ENCODE data around the gene KDM4C. TPM values are rescaled to one million over a fixed set of nuclear protein-coding genes. Genes with fewer than 3 reads are reported as not detected.

KDM4C gene
- total and polyA plus RNA-seq, 2 of the 13 experiments (the other 11 are each of a cell fraction or from before 2014, with no cell fraction given) = 19.4 to 23.6 TPM

DNA sequence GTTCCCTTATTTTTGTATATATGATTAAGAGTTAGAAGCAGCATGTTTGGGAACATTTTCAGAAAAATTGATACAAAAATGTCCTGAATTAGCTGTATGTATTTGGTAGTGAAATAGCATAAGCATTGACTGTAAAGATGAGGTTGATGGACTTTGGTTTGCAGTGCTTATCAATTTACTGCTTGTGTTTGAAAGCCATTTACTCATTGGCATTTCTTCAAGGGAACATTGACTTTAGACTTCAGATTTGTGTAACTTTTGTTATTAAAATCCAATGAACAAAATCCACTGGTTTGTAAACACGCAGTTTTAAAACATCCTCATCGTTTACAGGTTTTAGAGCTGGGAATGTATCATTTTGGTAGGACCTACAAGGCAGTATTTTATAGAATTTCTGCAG is 61.3 kb downstream of the KDM4C start:
- no TSS peak for BruUV-seq (replicated peaks)
- no peak overlapping the region for H3K4me3 ChIP-seq (replicated peaks in 1 of 3; ENCODE audit: insufficient read depth in 1 of 3, low read depth in 2 of 3, low read length in 3 of 3)
- no peaks in the 10 kb centered on the region for H3K79me2 ChIP-seq (ENCODE audit: insufficient read depth, low read length)
- H3K4me2 ChIP-seq (ENCODE audit: low read depth, low read length) = no peak overlapping the region
- in situ Hi-C loops (cut with HindIII; ENCODE audit: extremely low pct_ligation_motif_present, low pct_unique_long_range_greater_than_20kb) = no loop called here
- peak overlapping the region; percentile 4 for H3K27ac ChIP-seq (ENCODE audit: extremely low read length, insufficient read depth, low read length)
- H3K9me3 ChIP-seq (ENCODE audit: low read length) = no peaks in the 10 kb centered on the region
- peak; percentile 3 for DNase-seq (ENCODE audit: low spot score)
- H3K36me3 ChIP-seq (replicated peaks in 1 of 2; ENCODE audit: control insufficient read depth in 1 of 2, insufficient read depth in 2 of 2, low read length in 2 of 2) = peaks cover 4 to 23% of the 10 kb centered on the region in 2 experiments
- no peak for FAIRE-seq
- no peak overlapping the region for H3K9ac ChIP-seq (ENCODE audit: insufficient read depth, low read depth, low read length)
- no peak; the same call in 2 of the 3 replicates for ATAC-seq
- ChIA-PET POLR2A (interaction anchor here (1.0 to 1.2 kb wide), 3 partner anchors 32 to 103 kb away, joined by 3 to 5 read pairs (median 3); partner anchors contain the start of gene KDM4C), CTCF (ENCODE audit: low intra/inter-chr PET ratio, low total read pairs) (no interaction called here)
- peaks cover 22% of the 10 kb centered on the region for H3K4me1 ChIP-seq (ENCODE audit: insufficient read depth, low read length)
- H3K27me3 ChIP-seq (ENCODE audit: control insufficient read depth in 1 of 2, insufficient read depth in 2 of 2, low read length in 2 of 2) = no peaks in the 10 kb centered on the region
- intact Hi-C loops (cut with micrococcal nuclease; ENCODE audit: unreplicated experiment) = loop anchor here (5.0 kb wide), 1 partner anchor 62 kb away; the partner anchor contains the start of gene KDM4C
- 75% methylated on average over 2 of the region's 2 CpGs for whole genome bisulfite sequencing (ENCODE audit: low lambda C conversion rate)
- no peaks in the 10 kb centered on the region for H4K20me1 ChIP-seq (ENCODE audit: insufficient read depth, low read length)
- TF ChIP-seq, protein P1, sequence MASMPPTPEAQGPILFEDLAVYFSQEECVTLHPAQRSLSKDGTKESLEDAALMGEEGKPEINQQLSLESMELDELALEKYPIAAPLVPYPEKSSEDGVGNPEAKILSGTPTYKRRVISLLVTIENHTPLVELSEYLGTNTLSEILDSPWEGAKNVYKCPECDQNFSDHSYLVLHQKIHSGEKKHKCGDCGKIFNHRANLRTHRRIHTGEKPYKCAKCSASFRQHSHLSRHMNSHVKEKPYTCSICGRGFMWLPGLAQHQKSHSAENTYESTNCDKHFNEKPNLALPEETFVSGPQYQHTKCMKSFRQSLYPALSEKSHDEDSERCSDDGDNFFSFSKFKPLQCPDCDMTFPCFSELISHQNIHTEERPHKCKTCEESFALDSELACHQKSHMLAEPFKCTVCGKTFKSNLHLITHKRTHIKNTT (CRISPR knock-in tag; IDR thresholded peaks at IDR 0.05) = no peak
- TF ChIP-seq, protein P2, sequence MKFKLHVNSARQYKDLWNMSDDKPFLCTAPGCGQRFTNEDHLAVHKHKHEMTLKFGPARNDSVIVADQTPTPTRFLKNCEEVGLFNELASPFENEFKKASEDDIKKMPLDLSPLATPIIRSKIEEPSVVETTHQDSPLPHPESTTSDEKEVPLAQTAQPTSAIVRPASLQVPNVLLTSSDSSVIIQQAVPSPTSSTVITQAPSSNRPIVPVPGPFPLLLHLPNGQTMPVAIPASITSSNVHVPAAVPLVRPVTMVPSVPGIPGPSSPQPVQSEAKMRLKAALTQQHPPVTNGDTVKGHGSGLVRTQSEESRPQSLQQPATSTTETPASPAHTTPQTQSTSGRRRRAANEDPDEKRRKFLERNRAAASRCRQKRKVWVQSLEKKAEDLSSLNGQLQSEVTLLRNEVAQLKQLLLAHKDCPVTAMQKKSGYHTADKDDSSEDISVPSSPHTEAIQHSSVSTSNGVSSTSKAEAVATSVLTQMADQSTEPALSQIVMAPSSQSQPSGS (CRISPR knock-in tag; IDR thresholded peaks at IDR 0.05) = no peak
- TF ChIP-seq ZNF337 (CRISPR knock-in tag; IDR thresholded peaks at IDR 0.05; ENCODE audit: borderline replicate concordance, low read depth) (no peak), MTA3 (CRISPR knock-in tag; IDR thresholded peaks at IDR 0.05) (no peak), RNF2 (conservative IDR thresholded peaks at IDR 0.05; ENCODE audit: low read depth) (no peak), NFIC (IDR thresholded peaks at IDR 0.05; ENCODE audit: low read length) (no peak), SKI (IDR thresholded peaks at IDR 0.05; ENCODE audit: partially characterized antibody) (no peak), MATR3 (CRISPR knock-in tag; IDR thresholded peaks at IDR 0.05) (no peak), ATF1 (CRISPR knock-in tag; IDR thresholded peaks at IDR 0.05) (no peak), NCOR1 (IDR thresholded peaks at IDR 0.05; ENCODE audit: borderline replicate concordance, low read length) (no peak), MED13 (CRISPR knock-in tag; IDR thresholded peaks at IDR 0.05) (no peak), CAMTA2 (CRISPR knock-in tag; IDR thresholded peaks at IDR 0.05; ENCODE audit: borderline replicate concordance) (no peak)
- TF ChIP-seq, protein P3, sequence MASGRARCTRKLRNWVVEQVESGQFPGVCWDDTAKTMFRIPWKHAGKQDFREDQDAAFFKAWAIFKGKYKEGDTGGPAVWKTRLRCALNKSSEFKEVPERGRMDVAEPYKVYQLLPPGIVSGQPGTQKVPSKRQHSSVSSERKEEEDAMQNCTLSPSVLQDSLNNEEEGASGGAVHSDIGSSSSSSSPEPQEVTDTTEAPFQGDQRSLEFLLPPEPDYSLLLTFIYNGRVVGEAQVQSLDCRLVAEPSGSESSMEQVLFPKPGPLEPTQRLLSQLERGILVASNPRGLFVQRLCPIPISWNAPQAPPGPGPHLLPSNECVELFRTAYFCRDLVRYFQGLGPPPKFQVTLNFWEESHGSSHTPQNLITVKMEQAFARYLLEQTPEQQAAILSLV (CRISPR knock-in tag; IDR thresholded peaks at IDR 0.05; ENCODE audit: borderline replicate concordance) = no peak
- TF ChIP-seq, protein P4, sequence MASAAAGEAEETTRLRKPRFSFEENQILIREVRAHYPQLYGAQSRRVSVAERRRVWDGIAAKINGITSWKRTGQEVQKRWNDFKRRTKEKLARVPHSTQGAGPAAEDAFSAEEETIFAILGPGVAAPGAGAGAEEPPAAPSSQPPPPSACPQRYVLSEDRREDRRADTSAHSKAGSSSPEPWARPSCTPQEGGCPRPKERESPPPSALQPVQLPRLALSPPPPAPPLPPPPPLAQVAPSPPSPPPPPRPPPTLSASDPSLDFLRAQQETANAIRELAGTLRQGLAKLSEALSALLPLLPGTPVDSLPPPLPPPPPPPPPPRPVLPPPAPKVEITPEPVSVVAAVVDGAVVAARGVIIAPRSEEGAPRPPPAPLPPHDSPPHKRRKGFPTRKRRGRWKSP (CRISPR knock-in tag; IDR thresholded peaks at IDR 0.05) = no peak
- H2AFZ ChIP-seq (ENCODE audit: low read length) = no peak overlapping the region
